GM18517 (cell line): ENCODE measurements around the gene CXCL17.

Source experiments
- ATAC-seq: cut with Tn5 transposase; IDR thresholded peaks from one replicate; pipeline ENCODE4 v1.9.1; 2021; ENCODE audit warnings: mild to moderate bottlenecking, moderate library complexity; ENCODE audit not compliant: unreplicated experiment

CXCL17 gene

GRCh38 chr19:42401365-42402303 lies 41.1 kb downstream of the CXCL17 start:
- ATAC-seq, result no peak

GRCh38 chr19:42400404-42400803 lies 42.3 kb downstream of the CXCL17 start:
- no peak for ATAC-seq

- no peak for ATAC-seq
Observed at GRCh38 chr19:42397263-42398166, 45.2 kb downstream of the CXCL17 start.

GRCh38 chr19:42396381-42397262 lies 46.1 kb downstream of the CXCL17 start:
- ATAC-seq, result peak; percentile 94

- no peak for ATAC-seq
Observed at GRCh38 chr19:42394751-42395150, 48.0 kb downstream of the CXCL17 start.

- ATAC-seq, result no peak
Observed at GRCh38 chr19:42392165-42392564, 50.6 kb downstream of the CXCL17 start.

GRCh38 chr19:42389899-42390298 lies 52.8 kb downstream of the CXCL17 start, which contains the start of gene CNFN:
Gene CNFN, minus strand, starts transcription at chr19:42390297. Its CDS starts 1,260 bp downstream, at chr19:42389037.
- ATAC-seq, result no peak

- no peak for ATAC-seq
Observed at GRCh38 chr19:42388851-42389489, 53.8 kb downstream of the CXCL17 start.

- ATAC-seq, result no peak
Observed at GRCh38 chr19:42386974-42387707, 55.6 kb downstream of the CXCL17 start.

GRCh38 chr19:42380155-42380554 lies 62.6 kb downstream of the CXCL17 start:
- no peak for ATAC-seq
